ENCODE measurements around the gene FAF1.

Gene FAF1

GRCh38 chr1:50419192-50419906, 540.7 kb downstream of the FAF1 start:
- no peak for TF ChIP-seq L3MBTL2 (conservative IDR thresholded peaks at IDR 0.05)
- no peak for TF ChIP-seq ELF4 (IDR thresholded peaks at IDR 0.05)
- TF ChIP-seq LEF1 (IDR thresholded peaks at IDR 0.05; ENCODE audit: borderline replicate concordance), result no peak
- no peak for TF ChIP-seq SUZ12 (IDR thresholded peaks at IDR 0.05)
- no peak for TF ChIP-seq FOXA1 (IDR thresholded peaks at IDR 0.05)
- TF ChIP-seq FOXM1 (IDR thresholded peaks at IDR 0.05; ENCODE audit: borderline replicate concordance), result no peak
- no peak for TF ChIP-seq PKNOX1 (IDR thresholded peaks at IDR 0.05)
- TF ChIP-seq SP1 (IDR thresholded peaks at IDR 0.05), result no peak
- TF ChIP-seq TARDBP (IDR thresholded peaks at IDR 0.05), result no peak
- no peak for TF ChIP-seq CTBP1 (IDR thresholded peaks at IDR 0.05; ENCODE audit: borderline replicate concordance)
- TF ChIP-seq HDGF (IDR thresholded peaks at IDR 0.05; ENCODE audit: borderline replicate concordance), result no peak
- no peak for TF ChIP-seq ARNT (IDR thresholded peaks at IDR 0.05)
- TF ChIP-seq BHLHE40 (IDR thresholded peaks at IDR 0.05; ENCODE audit: borderline replicate concordance), result no peak
- no peak for TF ChIP-seq ZNF384 (IDR thresholded peaks at IDR 0.05)
- TF ChIP-seq FOXK2 (IDR thresholded peaks at IDR 0.05), result no peak
- no peak for TF ChIP-seq NFRKB (IDR thresholded peaks at IDR 0.05)
- POLR2A ChIA-PET, result no interaction called here
- peak; percentile 2 for DNase-seq (ENCODE audit: extremely low spot score)
- CTCF ChIA-PET, result no interaction called here

- CTCF ChIA-PET, result no interaction called here
- TF ChIP-seq LEF1 (IDR thresholded peaks at IDR 0.05; ENCODE audit: borderline replicate concordance) (no peak), SP1 (IDR thresholded peaks at IDR 0.05) (no peak), SUZ12 (IDR thresholded peaks at IDR 0.05) (no peak)
- POLR2A ChIA-PET, result no interaction called here
- peak; percentile 1 for DNase-seq (ENCODE audit: extremely low spot score)
Measured at GRCh38 chr1:50418600-50419109, 541.4 kb downstream of the FAF1 start.

- POLR2A ChIA-PET, result no interaction called here
- TF ChIP-seq LEF1 (IDR thresholded peaks at IDR 0.05; ENCODE audit: borderline replicate concordance) (no peak), FOXK2 (IDR thresholded peaks at IDR 0.05) (no peak), BHLHE40 (IDR thresholded peaks at IDR 0.05; ENCODE audit: borderline replicate concordance) (no peak), SUZ12 (IDR thresholded peaks at IDR 0.05) (no peak), ELF4 (IDR thresholded peaks at IDR 0.05) (no peak), ZNF384 (IDR thresholded peaks at IDR 0.05) (no peak), HDGF (IDR thresholded peaks at IDR 0.05; ENCODE audit: borderline replicate concordance) (no peak), ARNT (IDR thresholded peaks at IDR 0.05) (no peak), PKNOX1 (IDR thresholded peaks at IDR 0.05) (no peak), L3MBTL2 (conservative IDR thresholded peaks at IDR 0.05) (no peak), CTBP1 (IDR thresholded peaks at IDR 0.05; ENCODE audit: borderline replicate concordance) (no peak), FOXM1 (IDR thresholded peaks at IDR 0.05; ENCODE audit: borderline replicate concordance) (no peak), NFRKB (IDR thresholded peaks at IDR 0.05) (no peak), FOXA1 (IDR thresholded peaks at IDR 0.05) (no peak), TARDBP (IDR thresholded peaks at IDR 0.05) (no peak)
- peak; percentile 3 for DNase-seq (ENCODE audit: extremely low spot score)
- CTCF ChIA-PET, result no interaction called here
Measured at GRCh38 chr1:50417946-50418599, 542.0 kb downstream of the FAF1 start.

GRCh38 chr1:50417507-50417906, 542.6 kb downstream of the FAF1 start:
- TF ChIP-seq CTBP1 (IDR thresholded peaks at IDR 0.05; ENCODE audit: borderline replicate concordance), result no peak
- no peak for TF ChIP-seq FOXK2 (IDR thresholded peaks at IDR 0.05)
- TF ChIP-seq PKNOX1 (IDR thresholded peaks at IDR 0.05), result no peak
- TF ChIP-seq FOXA1 (IDR thresholded peaks at IDR 0.05), result no peak
- no peak for TF ChIP-seq ZNF384 (IDR thresholded peaks at IDR 0.05)
- TF ChIP-seq TARDBP (IDR thresholded peaks at IDR 0.05), result no peak
- no peak for TF ChIP-seq ELF4 (IDR thresholded peaks at IDR 0.05)
- TF ChIP-seq SUZ12 (IDR thresholded peaks at IDR 0.05), result no peak
- TF ChIP-seq FOXM1 (IDR thresholded peaks at IDR 0.05; ENCODE audit: borderline replicate concordance), result no peak
- no peak for TF ChIP-seq NFRKB (IDR thresholded peaks at IDR 0.05)
- no peak for TF ChIP-seq HDGF (IDR thresholded peaks at IDR 0.05; ENCODE audit: borderline replicate concordance)
- no peak for TF ChIP-seq SP1 (IDR thresholded peaks at IDR 0.05)
- no peak for TF ChIP-seq L3MBTL2 (conservative IDR thresholded peaks at IDR 0.05)
- no peak for TF ChIP-seq LEF1 (IDR thresholded peaks at IDR 0.05; ENCODE audit: borderline replicate concordance)
- TF ChIP-seq ARNT (IDR thresholded peaks at IDR 0.05), result no peak
- TF ChIP-seq BHLHE40 (IDR thresholded peaks at IDR 0.05; ENCODE audit: borderline replicate concordance), result no peak
- DNase-seq (ENCODE audit: extremely low spot score), result no peak
- POLR2A ChIA-PET, result no interaction called here
- CTCF ChIA-PET, result no interaction called here

GRCh38 chr1:50416553-50417453, 543.3 kb downstream of the FAF1 start:
- no peak for DNase-seq (ENCODE audit: extremely low spot score)
- TF ChIP-seq PKNOX1 (IDR thresholded peaks at IDR 0.05) (no peak), TARDBP (IDR thresholded peaks at IDR 0.05) (no peak)
- POLR2A ChIA-PET, result no interaction called here
- CTCF ChIA-PET, result no interaction called here
